Endothelial cell of umbilical vein (primary cell): ENCODE data around the gene PIM3.

Experiments
- EZH2 ChIP-seq: IDR thresholded peaks from 2 replicates; pipeline ENCODE4 v1.6.1; 2012; ENCODE audit warnings: borderline replicate concordance, low read depth, mild to moderate bottlenecking, moderate library complexity, low read length, inconsistent platforms; ENCODE audit not compliant: severe bottlenecking
- POLR2A ChIP-seq: IDR thresholded peaks from 2 replicates; pipeline ENCODE4 v1.6.1; 2012; ENCODE audit warnings: low read depth, mild to moderate bottlenecking, control low read depth, low read length
- POLR2AphosphoS5 ChIP-seq: IDR thresholded peaks from 2 replicates; pipeline ENCODE4 v1.6.1; 2012; ENCODE audit warnings: low read depth, mild to moderate bottlenecking, control low read depth, low read length, moderate library complexity; ENCODE audit not compliant: insufficient read depth
- TF ChIP-seq, protein P1 (sequence below), 2 donors: IDR thresholded peaks; 1 replicate in 1 of 2; 2 replicates in 1 of 2; pipeline ENCODE4 v1.5.1; 2011; ENCODE audit warnings: low read length in 2 of 2, mild to moderate bottlenecking in 2 of 2, moderate library complexity in 2 of 2, control low read depth in 1 of 2, inconsistent platforms in 1 of 2, low read depth in 1 of 2; ENCODE audit not compliant: insufficient read depth in 1 of 2; ENCODE audit errors: extremely low read depth in 1 of 2

DNA sequence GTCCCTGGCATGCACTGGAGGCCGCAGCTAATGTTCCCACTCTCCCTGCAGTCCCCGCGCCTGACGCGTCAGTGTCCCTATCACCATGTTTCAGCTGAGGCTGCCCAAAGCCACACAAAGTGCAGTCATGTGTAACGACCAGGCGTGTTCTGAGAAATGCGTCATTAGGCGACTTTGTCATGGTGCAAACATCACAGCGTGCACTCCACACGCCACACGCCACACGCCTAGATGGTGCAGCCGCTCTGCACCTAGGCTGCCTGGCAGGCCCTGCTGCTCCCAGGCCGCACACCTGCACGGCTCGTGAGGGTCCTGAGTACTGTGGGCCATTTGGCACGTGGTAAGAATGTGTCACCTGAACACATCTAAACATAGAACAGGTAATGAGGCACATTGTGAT, 39.7 kb upstream of the PIM3 start:
- TF ChIP-seq POLR2A, result no peak
- TF ChIP-seq EZH2, result no peak
- TF ChIP-seq, protein P1, sequence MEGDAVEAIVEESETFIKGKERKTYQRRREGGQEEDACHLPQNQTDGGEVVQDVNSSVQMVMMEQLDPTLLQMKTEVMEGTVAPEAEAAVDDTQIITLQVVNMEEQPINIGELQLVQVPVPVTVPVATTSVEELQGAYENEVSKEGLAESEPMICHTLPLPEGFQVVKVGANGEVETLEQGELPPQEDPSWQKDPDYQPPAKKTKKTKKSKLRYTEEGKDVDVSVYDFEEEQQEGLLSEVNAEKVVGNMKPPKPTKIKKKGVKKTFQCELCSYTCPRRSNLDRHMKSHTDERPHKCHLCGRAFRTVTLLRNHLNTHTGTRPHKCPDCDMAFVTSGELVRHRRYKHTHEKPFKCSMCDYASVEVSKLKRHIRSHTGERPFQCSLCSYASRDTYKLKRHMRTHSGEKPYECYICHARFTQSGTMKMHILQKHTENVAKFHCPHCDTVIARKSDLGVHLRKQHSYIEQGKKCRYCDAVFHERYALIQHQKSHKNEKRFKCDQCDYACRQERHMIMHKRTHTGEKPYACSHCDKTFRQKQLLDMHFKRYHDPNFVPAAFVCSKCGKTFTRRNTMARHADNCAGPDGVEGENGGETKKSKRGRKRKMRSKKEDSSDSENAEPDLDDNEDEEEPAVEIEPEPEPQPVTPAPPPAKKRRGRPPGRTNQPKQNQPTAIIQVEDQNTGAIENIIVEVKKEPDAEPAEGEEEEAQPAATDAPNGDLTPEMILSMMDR (IDR thresholded peaks at IDR 0.05; ENCODE audit: extremely low read depth in 1 of 2, insufficient read depth in 1 of 2, low read depth in 1 of 2, low read length in 2 of 2), result no peak
- TF ChIP-seq POLR2AphosphoS5, result no peak
